ENCODE results near the gene COL27A1. TPM values are rescaled to one million over a fixed set of nuclear protein-coding genes. Genes with fewer than 3 reads are reported as not detected.
"Not testable (repeated sequence)": the region's sequence is repeated elsewhere in the genome, so short reads cannot be mapped to it uniquely, and the experiment has no call there.

Gene COL27A1
- polyA plus RNA-seq, 1 donor (not counting 4 experiments of a cell fraction or from before 2014, with no cell fraction given) = 14.0 TPM

GRCh38 chr9:114126247-114127060 is 28.9 kb upstream of the COL27A1 start:
- Histone ChIP-seq H2AFZ (ENCODE audit: control insufficient read depth, low read length) (no peak overlapping the region), H3K36me3 (ENCODE audit: control insufficient read depth in 2 of 2, extremely low read depth in 1 of 2, insufficient read depth in 2 of 2, low read length in 2 of 2) (no peaks in the 10 kb centered on the region), H3K79me2 (ENCODE audit: control insufficient read depth, insufficient read depth, low read length) (no peaks in the 10 kb centered on the region), H3K4me1 (ENCODE audit: control insufficient read depth, extremely low read depth, insufficient read depth, low read length) (no peaks in the 10 kb centered on the region), H4K20me1 (ENCODE audit: control insufficient read depth, extremely low read depth, insufficient read depth, low read length) (no peaks in the 10 kb centered on the region), H3K4me2 (ENCODE audit: control insufficient read depth, extremely low read depth, insufficient read depth, low read depth, low read length) (no peak overlapping the region), H3K9me1 (ENCODE audit: control insufficient read depth, extremely low read depth, insufficient read depth, low read length) (no peaks in the 10 kb centered on the region), H3K9ac (ENCODE audit: control insufficient read depth, extremely low read depth, insufficient read depth, low read length) (no peak overlapping the region), H3K27ac (ENCODE audit: control insufficient read depth, insufficient read depth, low read length) (no peak overlapping the region), H3K9me3 (ENCODE audit: control insufficient read depth, low read depth, low read length) (no peaks in the 10 kb centered on the region), H3K27me3 (ENCODE audit: control insufficient read depth, extremely low read depth, insufficient read depth, low read length) (peaks cover 35% of the 10 kb centered on the region), H3K4me3 (ENCODE audit: control insufficient read depth in 2 of 3, extremely low read depth in 1 of 3, insufficient read depth in 2 of 3, low read depth in 1 of 3, low read length in 3 of 3) (no peak overlapping the region)
- FAIRE-seq = no peak
- DNase-seq (ENCODE audit: low read depth, low spot score) = no peak
- TF ChIP-seq EZH2 (IDR thresholded peaks at IDR 0.05; ENCODE audit: low read length) (no peak), CTCF (optimal IDR thresholded peaks at IDR 0.05 in 1 of 3, IDR thresholded peaks at IDR 0.05 in 1 of 3, conservative IDR thresholded peaks at IDR 0.05 in 1 of 3; ENCODE audit: extremely low read depth in 1 of 3, insufficient read depth in 2 of 3, low read length in 3 of 3) (no peak)
- dilution Hi-C loops (cut with MboI; ENCODE audit: extremely low pct_ligation_motif_present, low sequenced_read_pairs) = no loop called here

DNA sequence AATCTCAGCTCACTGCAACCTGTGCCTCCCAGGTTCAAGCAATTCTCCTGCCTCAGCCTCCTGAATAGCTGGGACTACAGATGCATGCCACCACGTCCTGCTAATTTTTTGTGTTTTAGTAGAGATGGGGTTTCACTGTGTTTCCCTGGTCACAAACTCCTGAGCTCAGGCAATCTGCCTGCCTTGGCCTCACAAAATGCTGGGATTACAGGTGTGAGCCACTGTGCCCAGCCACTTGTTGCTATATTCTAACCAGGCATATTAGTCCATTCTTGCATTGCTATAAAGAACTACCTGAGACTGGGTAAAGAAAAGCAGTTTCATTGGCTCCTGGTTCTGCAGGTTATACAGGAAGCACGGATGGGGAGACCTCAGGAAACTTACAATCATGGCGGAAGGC is 26.6 kb upstream of the COL27A1 start:
- H3K9ac ChIP-seq (ENCODE audit: control insufficient read depth, extremely low read depth, insufficient read depth, low read length); dilution Hi-C loops (cut with MboI; ENCODE audit: extremely low pct_ligation_motif_present, low sequenced_read_pairs); H3K4me3 ChIP-seq (ENCODE audit: control insufficient read depth in 2 of 3, extremely low read depth in 1 of 3, insufficient read depth in 2 of 3, low read depth in 1 of 3, low read length in 3 of 3); H4K20me1 ChIP-seq (ENCODE audit: control insufficient read depth, extremely low read depth, insufficient read depth, low read length); DNase-seq (ENCODE audit: low read depth, low spot score); FAIRE-seq; H3K36me3 ChIP-seq (ENCODE audit: control insufficient read depth in 2 of 2, extremely low read depth in 1 of 2, insufficient read depth in 2 of 2, low read length in 2 of 2); H3K9me3 ChIP-seq (ENCODE audit: control insufficient read depth, low read depth, low read length); H3K79me2 ChIP-seq (ENCODE audit: control insufficient read depth, insufficient read depth, low read length); H3K4me2 ChIP-seq (ENCODE audit: control insufficient read depth, extremely low read depth, insufficient read depth, low read depth, low read length); H3K4me1 ChIP-seq (ENCODE audit: control insufficient read depth, extremely low read depth, insufficient read depth, low read length); H2AFZ ChIP-seq (ENCODE audit: control insufficient read depth, low read length); H3K9me1 ChIP-seq (ENCODE audit: control insufficient read depth, extremely low read depth, insufficient read depth, low read length); H3K27ac ChIP-seq (ENCODE audit: control insufficient read depth, insufficient read depth, low read length): not testable (repeated sequence)
- peaks cover 36% of the 10 kb centered on the region for H3K27me3 ChIP-seq (ENCODE audit: control insufficient read depth, extremely low read depth, insufficient read depth, low read length)

Measured in keratinocyte (primary cell).